T1000 (cell line): ENCODE measurements around the gene PYGB.

ENCODE experiments used
- DNase-seq: peaks from one replicate; lab custom pipeline; 2025; ENCODE audit warnings: mixed read lengths; lab: John Stamatoyannopoulos, UW

Gene PYGB

GRCh38 chr20:25216199-25216945 is 31.5 kb upstream of the PYGB start:
- no peak for DNase-seq

GRCh38 chr20:25217161-25218108 is 30.4 kb upstream of the PYGB start:
- no peak for DNase-seq

- DNase-seq: no peak
These were observed 29.8 kb upstream of the PYGB start for GRCh38 chr20:25218109-25218486.

GRCh38 chr20:25218492-25218891 is 29.4 kb upstream of the PYGB start:
- no peak for DNase-seq

- DNase-seq: no peak
These were observed 28.5 kb upstream of the PYGB start for GRCh38 chr20:25219365-25219764.

GRCh38 chr20:25220021-25220730 is 27.7 kb upstream of the PYGB start:
- no peak for DNase-seq

- DNase-seq: no peak
These were observed 26.9 kb upstream of the PYGB start for GRCh38 chr20:25220810-25221591.

GRCh38 chr20:25221592-25222460 is 26.1 kb upstream of the PYGB start:
- DNase-seq: no peak

- no peak for DNase-seq
These were observed 25.3 kb upstream of the PYGB start for GRCh38 chr20:25222461-25223178.

GRCh38 chr20:25223179-25223661 is 24.7 kb upstream of the PYGB start:
- peak; percentile 76 for DNase-seq

GRCh38 chr20:25223765-25224720 is 23.8 kb upstream of the PYGB start:
- DNase-seq: no peak

- DNase-seq: no peak
These were observed 22.9 kb upstream of the PYGB start for GRCh38 chr20:25224941-25225340.

- no peak for DNase-seq
These were observed 22.0 kb upstream of the PYGB start for GRCh38 chr20:25225642-25226432.

GRCh38 chr20:25226433-25227316 is 21.2 kb upstream of the PYGB start:
- no peak for DNase-seq

GRCh38 chr20:25227317-25227831 is 20.5 kb upstream of the PYGB start:
- no peak for DNase-seq

- no peak for DNase-seq
These were observed 18.3 kb upstream of the PYGB start for GRCh38 chr20:25229486-25230165.
